Vagina (tissue), 2 donors: ENCODE results near the gene SLC22A2. TPM values are rescaled to one million over a fixed set of nuclear protein-coding genes. Genes with fewer than 3 reads are reported as not detected.

Experiments
- DNase-seq, 2 donors: peaks; one replicate each; pipeline ENCODE4 v3.0.0-alpha.2; 2017; ENCODE audit errors: extremely low spot score in 2 of 2
- H3K27ac ChIP-seq: fragments of 200-600 bp; sonication (generic); one replicate; pipeline ENCODE4 v1.5.1; 2019
- H3K27me3 ChIP-seq: fragments of 200-600 bp; sonication (generic); one replicate; pipeline ENCODE4 v1.5.1; 2019
- H3K36me3 ChIP-seq, 2 donors: fragments of 200-600 bp; sonication (generic); one replicate each; pipeline ENCODE4 v1.5.1; 2017 to 2019
- H3K4me1 ChIP-seq: fragments of 200-600 bp; sonication (generic); one replicate; pipeline ENCODE4 v1.5.1; 2019
- H3K4me3 ChIP-seq, 2 donors: fragments of 200-600 bp; sonication (generic); 1 replicate in 1 of 2; 2 replicates in 1 of 2; pipeline ENCODE4 v1.5.1; 2016 to 2019
- H3K9me3 ChIP-seq: fragments of 200-600 bp; sonication (generic); one replicate; pipeline ENCODE4 v1.5.1; 2019
- CTCF ChIP-seq, 3 experiments: fragments of 450-650 bp in 2 of 3; fragments of 200-600 bp in 1 of 3; sonication (generic) in 1 of 3; IDR thresholded peaks; one replicate each; pipeline ENCODE4 v1.5.1; 2017 to 2019; ENCODE audit warnings: antibody characterized with exemption in 3 of 3, mild to moderate bottlenecking in 2 of 3, moderate library complexity in 2 of 3
- POLR2A ChIP-seq, 2 donors: fragments of 450-650 bp; IDR thresholded peaks; one replicate each; pipeline ENCODE4 v1.6.1; 2017; ENCODE audit warnings: antibody characterized with exemption in 2 of 2, mild to moderate bottlenecking in 2 of 2, moderate library complexity in 2 of 2
- POLR2AphosphoS5 ChIP-seq, 2 donors: sonication (generic); formaldehyde crosslinking; IDR thresholded peaks; one replicate each; pipeline ENCODE4 v1.9.0; 2017; ENCODE audit warnings: antibody characterized with exemption in 2 of 2, mild to moderate bottlenecking in 2 of 2, low read depth in 1 of 2; ENCODE audit not compliant: insufficient read depth in 1 of 2
- intact Hi-C: fragments of 100-400 bp; cut with DNase I; formaldehyde crosslinking; loops from one replicate; pipeline ENCODE4 v1.15.1; 2023
- total RNA-seq: library from RNA; depleted of rRNA; stranded (reverse); fragments of >200 nt; gene quantifications from one replicate; pipeline ENCODE4 v1.2.3, GENCODE V29; 2016

The SLC22A2 gene
- total RNA-seq, 1 donor from 2014 or later = not detected

GRCh38 chr6:160215232-160215631 lies 43.4 kb downstream of the SLC22A2 start:
- no peak for TF ChIP-seq POLR2AphosphoS5 (IDR thresholded peaks at IDR 0.05; ENCODE audit: insufficient read depth in 1 of 2, low read depth in 1 of 2)
- H3K27ac ChIP-seq = no peak overlapping the region
- H3K4me3 ChIP-seq = no peak overlapping the region
- H3K4me1 ChIP-seq = no peaks in the 10 kb centered on the region
- intact Hi-C loops = no loop called here
- no peaks in the 10 kb centered on the region for H3K36me3 ChIP-seq
- no peaks in the 10 kb centered on the region for H3K9me3 ChIP-seq
- H3K27me3 ChIP-seq = no peaks in the 10 kb centered on the region
- DNase-seq = no peak

GRCh38 chr6:160207618-160208017 lies 51.0 kb downstream of the SLC22A2 start:
- Histone ChIP-seq H3K4me1 (no peaks in the 10 kb centered on the region), H3K27me3 (no peaks in the 10 kb centered on the region), H3K4me3 (no peak overlapping the region), H3K27ac (no peak overlapping the region), H3K9me3 (no peaks in the 10 kb centered on the region), H3K36me3 (no peaks in the 10 kb centered on the region)
- intact Hi-C loops = no loop called here
- TF ChIP-seq POLR2AphosphoS5 (IDR thresholded peaks at IDR 0.05; ENCODE audit: insufficient read depth in 1 of 2, low read depth in 1 of 2) (no peak), CTCF (IDR thresholded peaks at IDR 0.05) (no peak), POLR2A (IDR thresholded peaks at IDR 0.05) (no peak)
- DNase-seq = no peak

- H3K27ac ChIP-seq = no peak overlapping the region
- no peak for DNase-seq
- no peaks in the 10 kb centered on the region for H3K36me3 ChIP-seq
- intact Hi-C loops = no loop called here
- H3K4me1 ChIP-seq = peaks cover 15% of the 10 kb centered on the region
- TF ChIP-seq POLR2AphosphoS5 (IDR thresholded peaks at IDR 0.05; ENCODE audit: insufficient read depth in 1 of 2, low read depth in 1 of 2) (no peak), CTCF (IDR thresholded peaks at IDR 0.05) (no peak), POLR2A (IDR thresholded peaks at IDR 0.05) (no peak)
- H3K4me3 ChIP-seq = no peak overlapping the region
- H3K27me3 ChIP-seq = no peaks in the 10 kb centered on the region
- H3K9me3 ChIP-seq = no peaks in the 10 kb centered on the region
Measured at GRCh38 chr6:160204710-160205109, 53.9 kb downstream of the SLC22A2 start.

- no peaks in the 10 kb centered on the region for H3K36me3 ChIP-seq
- no peak overlapping the region for H3K27ac ChIP-seq
- TF ChIP-seq POLR2AphosphoS5 (IDR thresholded peaks at IDR 0.05; ENCODE audit: insufficient read depth in 1 of 2, low read depth in 1 of 2) (no peak), POLR2A (IDR thresholded peaks at IDR 0.05) (no peak), CTCF (IDR thresholded peaks at IDR 0.05) (no peak)
- no peaks in the 10 kb centered on the region for H3K27me3 ChIP-seq
- H3K4me1 ChIP-seq = peaks cover 15% of the 10 kb centered on the region
- no peaks in the 10 kb centered on the region for H3K9me3 ChIP-seq
- H3K4me3 ChIP-seq = no peak overlapping the region
- no peak for DNase-seq
- intact Hi-C loops = no loop called here
Measured at GRCh38 chr6:160203953-160204352, 54.7 kb downstream of the SLC22A2 start.

GRCh38 chr6:160203522-160203921 lies 55.1 kb downstream of the SLC22A2 start:
- Histone ChIP-seq H3K4me1 (peaks cover 15% of the 10 kb centered on the region), H3K27me3 (no peaks in the 10 kb centered on the region), H3K36me3 (no peaks in the 10 kb centered on the region), H3K27ac (no peak overlapping the region), H3K9me3 (no peaks in the 10 kb centered on the region), H3K4me3 (no peak overlapping the region)
- DNase-seq = no peak
- intact Hi-C loops = no loop called here
- TF ChIP-seq POLR2A (IDR thresholded peaks at IDR 0.05) (no peak), POLR2AphosphoS5 (IDR thresholded peaks at IDR 0.05; ENCODE audit: insufficient read depth in 1 of 2, low read depth in 1 of 2) (no peak), CTCF (IDR thresholded peaks at IDR 0.05) (no peak)

- intact Hi-C loops = no loop called here
- H3K4me3 ChIP-seq = no peak overlapping the region
- no peak for DNase-seq
- no peak overlapping the region for H3K27ac ChIP-seq
- TF ChIP-seq POLR2AphosphoS5 (IDR thresholded peaks at IDR 0.05; ENCODE audit: insufficient read depth in 1 of 2, low read depth in 1 of 2) (no peak), CTCF (IDR thresholded peaks at IDR 0.05) (no peak), POLR2A (IDR thresholded peaks at IDR 0.05) (no peak)
- peaks cover 15% of the 10 kb centered on the region for H3K4me1 ChIP-seq
- H3K36me3 ChIP-seq = no peaks in the 10 kb centered on the region
- no peaks in the 10 kb centered on the region for H3K9me3 ChIP-seq
- no peaks in the 10 kb centered on the region for H3K27me3 ChIP-seq
Measured at GRCh38 chr6:160203076-160203475, 55.5 kb downstream of the SLC22A2 start.
